H1 (cell line): ENCODE results near the gene ABCA6. TPM values are rescaled to one million over a fixed set of nuclear protein-coding genes. Genes with fewer than 3 reads are reported as not detected.

ENCODE experiments used
- CTCF ChIA-PET: fragments of 300-600 bp; sonication (Branson Sonifier 250); formaldehyde crosslinking; loops from one replicate; lab custom pipeline; 2021; ENCODE audit not compliant: partially characterized antibody; lab: Charles Lee
- POLR2A ChIA-PET: fragments of 300-600 bp; sonication (Branson Sonifier 250); formaldehyde crosslinking; loops from one replicate; lab custom pipeline; 2021; ENCODE audit warnings: inconsistent platforms; ENCODE audit not compliant: partially characterized antibody; lab: Charles Lee
- DNase-seq, 2 experiments: peaks; one replicate each; pipeline versions ENCODE4 v3.0.0 to v3.0.0-alpha.2; 2010 to 2022; ENCODE audit warnings: low spot score in 2 of 2, low read depth in 1 of 2, mixed read lengths in 1 of 2
- FAIRE-seq: peaks from 2 replicates; lab custom pipeline; 2011; peaks lifted over from hg19 to GRCh38; lab: Jason Lieb, UNC
- H2AFZ ChIP-seq: 2 replicates; pipeline ENCODE4 v1.8.1; 2012; ENCODE audit warnings: low read length, inconsistent platforms
- H2AK5ac ChIP-seq: 2 replicates; pipeline ENCODE4 v1.6.1; 2013; ENCODE audit warnings: low read depth, low read length
- H2BK120ac ChIP-seq: replicated peaks from 2 replicates; pipeline ENCODE3; 2013; ENCODE audit warnings: low read depth, low read length, inconsistent platforms
- H2BK12ac ChIP-seq: 2 replicates; pipeline ENCODE4 v1.6.1; 2013; ENCODE audit warnings: low read depth, low read length
- H2BK15ac ChIP-seq: 2 replicates; pipeline ENCODE4 v1.6.1; 2013; ENCODE audit warnings: low read length
- H2BK20ac ChIP-seq: 2 replicates; pipeline ENCODE4 v1.6.1; 2013; ENCODE audit warnings: low read length
- H2BK5ac ChIP-seq: 2 replicates; pipeline ENCODE4 v1.6.1; 2013; ENCODE audit warnings: low read depth, low read length
- H3K14ac ChIP-seq: 2 replicates; pipeline ENCODE4 v1.6.1; 2013; ENCODE audit warnings: inconsistent platforms; ENCODE audit not compliant: insufficient read length
- H3K18ac ChIP-seq: 2 replicates; pipeline ENCODE4 v1.6.1; 2013; ENCODE audit warnings: low read length; ENCODE audit errors: extremely low read depth
- H3K23ac ChIP-seq: 2 replicates; pipeline ENCODE4 v1.6.1; 2013; ENCODE audit warnings: inconsistent platforms; ENCODE audit not compliant: insufficient read length
- H3K23me2 ChIP-seq: 2 replicates; pipeline ENCODE4 v1.6.1; 2013; ENCODE audit warnings: low read depth, low read length
- H3K27ac ChIP-seq: 2 replicates; pipeline ENCODE4 v1.6.1; 2011; ENCODE audit warnings: low read depth, low read length, inconsistent platforms
- H3K27me3 ChIP-seq, 4 experiments: replicated peaks in 1 of 4; 1 replicate in 1 of 4; 2 replicates in 3 of 4; pipeline versions ENCODE4 v1.6.1 to v1.8.1; 2011 to 2013; ENCODE audit warnings: low read length in 3 of 4, mild to moderate bottlenecking in 3 of 4, inconsistent platforms in 2 of 4, mixed read lengths in 2 of 4, moderate library complexity in 1 of 4; ENCODE audit not compliant: control insufficient read depth in 3 of 4, insufficient read depth in 3 of 4; ENCODE audit errors: extremely low read depth in 1 of 4
- H3K36me3 ChIP-seq, 4 experiments: 2 replicates each; pipeline versions ENCODE4 v1.6.1 to v1.8.1; 2011 to 2013; ENCODE audit warnings: mild to moderate bottlenecking in 4 of 4, low read length in 3 of 4, moderate library complexity in 2 of 4, control low read depth in 1 of 4, inconsistent platforms in 1 of 4; ENCODE audit not compliant: insufficient read depth in 4 of 4, control insufficient read depth in 2 of 4
- H3K4ac ChIP-seq: replicated peaks from 2 replicates; pipeline ENCODE3; 2013; ENCODE audit warnings: low read length, low read depth, mixed read lengths, inconsistent platforms; ENCODE audit not compliant: insufficient read length
- H3K4me1 ChIP-seq, 4 experiments: replicated peaks in 1 of 4; 1 replicate in 1 of 4; 2 replicates in 3 of 4; pipeline versions ENCODE4 v1.6.1 to v1.8.1; 2011 to 2013; ENCODE audit warnings: low read length in 3 of 4, inconsistent platforms in 2 of 4, mixed read lengths in 1 of 4; ENCODE audit not compliant: insufficient read depth in 4 of 4, control insufficient read depth in 3 of 4
- H3K4me2 ChIP-seq, 2 experiments: 2 replicates each; pipeline versions ENCODE4 v1.6.1 to v1.8.1; 2011 to 2013; ENCODE audit warnings: low read depth in 2 of 2, low read length in 2 of 2, control low read depth in 1 of 2, inconsistent platforms in 1 of 2, mild to moderate bottlenecking in 1 of 2; ENCODE audit not compliant: insufficient read depth in 1 of 2
- H3K4me3 ChIP-seq, 4 experiments: fragments of 200-600, 300-600 bp in 1 of 4; sonication (generic), shearing (Covaris generic), sonication (Bioruptor Twin) in 1 of 4; 2 replicates each; pipeline versions ENCODE4 v1.5.1 to v1.8.1; 2011 to 2016; ENCODE audit warnings: low read length in 4 of 4, low read depth in 3 of 4, control low read depth in 2 of 4, inconsistent platforms in 2 of 4, mild to moderate bottlenecking in 2 of 4, mixed read lengths in 1 of 4, moderate library complexity in 1 of 4; ENCODE audit not compliant: insufficient read depth in 2 of 4; ENCODE audit errors: extremely low read depth in 1 of 4
- H3K56ac ChIP-seq: replicated peaks from 2 replicates; pipeline ENCODE3; 2013; ENCODE audit warnings: low read depth, mild to moderate bottlenecking, mixed read lengths, low read length, inconsistent platforms; ENCODE audit not compliant: insufficient read length
- H3K79me1 ChIP-seq: 2 replicates; pipeline ENCODE4 v1.6.1; 2013; ENCODE audit warnings: low read depth, low read length, control low read depth
- H3K79me2 ChIP-seq, 2 experiments: 2 replicates each; pipeline versions ENCODE4 v1.6.1 to v1.8.1; 2012 to 2013; ENCODE audit warnings: low read length in 2 of 2, mild to moderate bottlenecking in 2 of 2, inconsistent platforms in 1 of 2; ENCODE audit not compliant: insufficient read depth in 2 of 2, control insufficient read depth in 1 of 2
- H3K9ac ChIP-seq, 4 experiments: replicated peaks in 1 of 4; 1 replicate in 1 of 4; 2 replicates in 3 of 4; pipeline versions ENCODE4 v1.6.1 to v1.8.1; 2011 to 2013; ENCODE audit warnings: low read depth in 3 of 4, low read length in 3 of 4, control low read depth in 2 of 4, mild to moderate bottlenecking in 2 of 4, moderate library complexity in 2 of 4, inconsistent platforms in 1 of 4; ENCODE audit errors: extremely low read depth in 1 of 4
- H3K9me3 ChIP-seq, 2 experiments: 2 replicates each; pipeline versions ENCODE4 v1.6.1 to v1.8.1; 2012 to 2013; ENCODE audit warnings: mild to moderate bottlenecking in 2 of 2, moderate library complexity in 2 of 2, control low read depth in 1 of 2, inconsistent platforms in 1 of 2, low read depth in 1 of 2, low read length in 1 of 2, mixed read lengths in 1 of 2; ENCODE audit not compliant: insufficient read depth in 2 of 2
- H4K20me1 ChIP-seq, 2 experiments: replicated peaks in 1 of 2; 2 replicates each; pipeline versions ENCODE3 to v1.8.1; 2011 to 2013; ENCODE audit warnings: inconsistent platforms in 2 of 2, low read length in 2 of 2, mild to moderate bottlenecking in 1 of 2; ENCODE audit not compliant: insufficient read depth in 2 of 2, control insufficient read depth in 1 of 2
- H4K5ac ChIP-seq: 2 replicates; pipeline ENCODE4 v1.6.1; 2013; ENCODE audit warnings: low read length, low read depth, mixed read lengths, inconsistent platforms; ENCODE audit not compliant: insufficient read length
- H4K8ac ChIP-seq: 2 replicates; pipeline ENCODE4 v1.8.0; 2013; ENCODE audit warnings: mild to moderate bottlenecking, moderate library complexity, low read length, inconsistent platforms; ENCODE audit not compliant: insufficient read depth; ENCODE audit errors: extremely low read depth
- H4K91ac ChIP-seq: replicated peaks from 2 replicates; pipeline ENCODE3; 2013; ENCODE audit warnings: low read length, mixed read lengths, inconsistent platforms; ENCODE audit not compliant: insufficient read length
- BCL11A ChIP-seq, 2 experiments: IDR thresholded peaks; one replicate each; pipeline ENCODE4 v1.6.1; 2011; ENCODE audit warnings: low read depth in 2 of 2, low read length in 2 of 2, mild to moderate bottlenecking in 2 of 2
- BRCA1 ChIP-seq: IDR thresholded peaks from 2 replicates; pipeline ENCODE4 v1.6.1; 2012; ENCODE audit warnings: low read depth, low read length, improper control_type of control experiment
- EP300 ChIP-seq, 2 experiments: IDR thresholded peaks; 1 replicate in 1 of 2; 2 replicates in 1 of 2; pipeline ENCODE4 v1.6.1; 2011 to 2012; ENCODE audit warnings: low read depth in 2 of 2, low read length in 2 of 2, mild to moderate bottlenecking in 2 of 2, borderline replicate concordance in 1 of 2, inconsistent platforms in 1 of 2, moderate library complexity in 1 of 2
- JUN ChIP-seq: IDR thresholded peaks from 2 replicates; pipeline ENCODE4 v1.6.1; 2011; ENCODE audit warnings: low read depth, mild to moderate bottlenecking, improper control_type of control experiment, low read length
- KDM4A ChIP-seq: IDR thresholded peaks from one replicate; pipeline ENCODE4 v1.7.1; 2012; ENCODE audit warnings: low read depth, mild to moderate bottlenecking, moderate library complexity, low read length, inconsistent platforms; ENCODE audit not compliant: severe bottlenecking
- NRF1 ChIP-seq: IDR thresholded peaks from 2 replicates; pipeline ENCODE4 v1.6.1; 2011; ENCODE audit warnings: mild to moderate bottlenecking, low read depth, low read length, improper control_type of control experiment
- POLR2A ChIP-seq, 2 experiments: IDR thresholded peaks; 1 replicate in 1 of 2; 2 replicates in 1 of 2; pipeline ENCODE4 v1.6.1; 2011; ENCODE audit warnings: low read depth in 2 of 2, low read length in 2 of 2, mild to moderate bottlenecking in 2 of 2; ENCODE audit errors: control extremely low read depth in 1 of 2
- RBBP5 ChIP-seq: IDR thresholded peaks from 2 replicates; pipeline ENCODE4 v1.7.1; 2012; ENCODE audit warnings: low read depth, mild to moderate bottlenecking, inconsistent platforms, low read length, moderate library complexity, borderline replicate concordance
- SAP30 ChIP-seq: fragments of 300-600 bp; sonication (generic); IDR thresholded peaks from 2 replicates; pipeline ENCODE4 v1.7.1; 2012; ENCODE audit warnings: low read length, moderate library complexity, mild to moderate bottlenecking, inconsistent platforms; ENCODE audit not compliant: insufficient read depth, insufficient replicate concordance
- SIN3A ChIP-seq, 2 experiments: IDR thresholded peaks in 1 of 2; conservative IDR thresholded peaks in 1 of 2; 2 replicates each; pipeline ENCODE4 v1.6.1; 2011 to 2012; ENCODE audit warnings: low read length in 2 of 2, improper control_type of control experiment in 1 of 2, low read depth in 1 of 2, mild to moderate bottlenecking in 1 of 2
- SRF ChIP-seq: IDR thresholded peaks from 2 replicates; pipeline ENCODE4 v1.6.1; 2011; ENCODE audit warnings: mild to moderate bottlenecking, low read depth, low read length, moderate library complexity
- SUZ12 ChIP-seq: fragments of 200-600 bp; sonication (generic); IDR thresholded peaks from 2 replicates; pipeline ENCODE4 v1.6.1; 2012; ENCODE audit warnings: mild to moderate bottlenecking, inconsistent platforms, low read length, moderate library complexity, mixed read lengths
- YY1 ChIP-seq: IDR thresholded peaks from 2 replicates; pipeline ENCODE4 v1.6.1; 2011; ENCODE audit warnings: low read depth, mild to moderate bottlenecking, low read length
- WGBS, 2 experiments: shearing (Covaris generic) in 1 of 2; methylation state at CpG; one replicate each; pipeline versions ENCODE4 v1.1.6 to v1.1.7; 2013 to 2015; ENCODE audit warnings: low lambda C conversion rate in 2 of 2, mixed read lengths in 2 of 2, inconsistent platforms in 1 of 2, low coverage in 1 of 2, missing lambda C conversion rate in 1 of 2; ENCODE audit not compliant: insufficient replicate concordance in 2 of 2, insufficient coverage in 1 of 2, insufficient read length in 1 of 2; ENCODE audit errors: extremely low coverage in 1 of 2, missing lambda C conversion rate in 1 of 2; 5-methylcytosine and 5-hydroxymethylcytosine counted together
- polyA plus RNA-seq, 7 experiments: library from polyadenylated mRNA; depleted of rRNA in 3 of 7; stranded (reverse) in 5 of 7; unstranded in 2 of 7; fragments of >200 nt in 5 of 7; fragments of 200-250 nt in 2 of 7; gene quantifications; 1 replicate in 5 of 7; 2 replicates in 1 of 7; 4 replicates in 1 of 7; pipeline versions ENCODE4 v1.2.1 to v1.2.3, GENCODE V29; 2011 to 2013; ENCODE audit warnings: missing spikeins in 2 of 7, mixed read lengths in 2 of 7
- total RNA-seq: library from RNA; stranded (reverse); fragmentation: NEBNext Ultra II Directional; extraction: Animal tissue kit (Norgen Biotek cat#: 25700); gene quantifications from 2 replicates; pipeline ENCODE4 v1.2.1, GENCODE V29; 2021

ABCA6 gene
- total and polyA plus RNA-seq, 2 of the 8 experiments (the other 6 are each of a cell fraction or from before 2014, with no cell fraction given) = not detected

DNA sequence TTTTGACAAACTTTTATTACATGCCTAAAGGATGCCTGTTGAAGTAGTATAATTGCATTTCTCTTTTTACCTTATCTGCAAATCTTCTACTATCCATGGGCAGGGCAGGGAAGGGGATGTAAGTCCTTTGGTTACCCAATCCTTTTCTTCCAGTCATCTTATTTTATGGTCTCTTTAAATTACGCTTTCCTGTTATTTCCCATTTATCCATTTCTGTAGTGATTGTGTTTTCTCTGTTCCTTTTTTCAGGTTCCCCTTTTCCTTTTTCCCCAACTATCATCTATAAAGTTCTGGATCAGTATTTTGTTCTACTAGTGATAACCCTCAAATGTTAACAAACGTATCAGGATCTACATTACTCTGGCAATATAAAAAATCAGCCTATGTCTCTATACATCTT lies 77.7 kb downstream of the ABCA6 start:
- no peak overlapping the region for H3K27ac ChIP-seq
- WGBS, 2 experiments = 90% methylated on average over 2 of the region's 2 CpGs; no CpG with 5 or more reads in 1 of the 2 experiments
- POLR2A ChIA-PET = no interaction called here

More for the DNA sequence above, 77.7 kb downstream of the ABCA6 start:
- TF ChIP-seq NRF1 (no peak), SRF (no peak), YY1 (no peak), SAP30 (no peak), POLR2A (IDR thresholded peaks at IDR 0.05; ENCODE audit: control extremely low read depth in 1 of 2, low read depth in 2 of 2, low read length in 2 of 2) (no peak), RBBP5 (no peak), BCL11A (IDR thresholded peaks at IDR 0.05; ENCODE audit: low read depth in 2 of 2, low read length in 2 of 2) (no peak), SUZ12 (no peak), JUN (no peak), KDM4A (no peak), EP300 (IDR thresholded peaks at IDR 0.05; ENCODE audit: borderline replicate concordance in 1 of 2, low read depth in 2 of 2, low read length in 2 of 2) (no peak), SIN3A (conservative IDR thresholded peaks at IDR 0.05 in 1 of 2, IDR thresholded peaks at IDR 0.05 in 1 of 2; ENCODE audit: low read depth in 1 of 2, low read length in 2 of 2) (no peak), BRCA1 (no peak)
- H2BK20ac ChIP-seq = no peak overlapping the region
- no peaks in the 10 kb centered on the region for H3K79me2 ChIP-seq
- no peak overlapping the region for H3K9ac ChIP-seq
- H4K8ac ChIP-seq = no peak overlapping the region
- no peak overlapping the region for H2BK120ac ChIP-seq
- H3K36me3 ChIP-seq = no peaks in the 10 kb centered on the region
- H3K56ac ChIP-seq = no peak overlapping the region
- DNase-seq (no peak), FAIRE-seq (no peak)
- H3K4ac ChIP-seq = no peak overlapping the region
- no peak overlapping the region for H3K4me3 ChIP-seq
- H2BK5ac ChIP-seq = no peak overlapping the region
- H3K9me3 ChIP-seq = no peaks in the 10 kb centered on the region
- no peak overlapping the region for H3K4me2 ChIP-seq
- no peak overlapping the region for H2AK5ac ChIP-seq
- no peak overlapping the region for H3K23ac ChIP-seq
- no peak overlapping the region for H2BK12ac ChIP-seq
- no peak overlapping the region for H3K14ac ChIP-seq
- H3K4me1 ChIP-seq = no peaks in the 10 kb centered on the region; a peak in 1 of 7 replicates
- CTCF ChIA-PET = interaction anchor here (1.9 kb wide), 1 partner anchor 21 kb away, joined by 4 read pairs; no protein-coding TSS in a partner anchor
- no peaks in the 10 kb centered on the region for H4K20me1 ChIP-seq
- no peaks in the 10 kb centered on the region for H3K23me2 ChIP-seq
- H4K91ac ChIP-seq = no peak overlapping the region
- no peaks in the 10 kb centered on the region for H3K27me3 ChIP-seq
- no peak overlapping the region for H2BK15ac ChIP-seq
- no peak overlapping the region for H4K5ac ChIP-seq
- no peak overlapping the region for H2AFZ ChIP-seq
- no peaks in the 10 kb centered on the region for H3K79me1 ChIP-seq
- H3K18ac ChIP-seq = no peak overlapping the region
